Transverse colon (tissue), 3 donors: ENCODE data around the gene RAVER1.

Source experiments
- CTCF ChIP-seq, 5 experiments: fragments of 200-600 bp in 3 of 5; fragments of 450-650 bp in 2 of 5; sonication (generic) in 3 of 5; IDR thresholded peaks; 1 replicate in 2 of 5; 2 replicates in 3 of 5; pipeline ENCODE4 v1.5.1; 2016 to 2017; ENCODE audit warnings: antibody characterized with exemption in 5 of 5, inconsistent platforms in 3 of 5, mild to moderate bottlenecking in 2 of 5, moderate library complexity in 1 of 5
- EP300 ChIP-seq: sonication (generic); formaldehyde crosslinking; IDR thresholded peaks from one replicate; pipeline ENCODE4 v1.6.1; 2017; ENCODE audit warnings: antibody characterized with exemption, low read depth
- POLR2A ChIP-seq: fragments of 450-650 bp; IDR thresholded peaks from one replicate; pipeline ENCODE4 v1.6.1; 2016; ENCODE audit warnings: antibody characterized with exemption, mild to moderate bottlenecking, moderate library complexity

GRCh38 chr19:10356431-10356830, 23.1 kb upstream of the RAVER1 start:
- TF ChIP-seq EP300 (no peak), CTCF (IDR thresholded peaks at IDR 0.05) (no peak), POLR2A (no peak)
